Cardiac fibroblast (primary cell): ENCODE results near the gene ARSB.

ENCODE experiments used
- DNase-seq, 2 donors: peaks; one replicate each; pipeline versions ENCODE4 v3.0.0 to v3.0.0-alpha.2; 2010; ENCODE audit warnings: low read depth in 2 of 2
- H3K4me3 ChIP-seq, 2 donors: replicated peaks in 1 of 2; 1 replicate in 1 of 2; 2 replicates in 1 of 2; pipeline ENCODE4 v1.5.1; 2011; ENCODE audit warnings: low read depth in 2 of 2, low read length in 2 of 2, mild to moderate bottlenecking in 2 of 2, moderate library complexity in 1 of 2
- CTCF ChIP-seq: IDR thresholded peaks from one replicate; pipeline ENCODE4 v1.5.1; 2011; ENCODE audit warnings: low read depth, mild to moderate bottlenecking, low read length, inconsistent platforms

The ARSB gene

GRCh38 chr5:78798673-78799029 is 186.5 kb downstream of the ARSB start:
- H3K4me3 ChIP-seq: no peak overlapping the region
- TF ChIP-seq CTCF: no peak
- no peak for DNase-seq

- no peak for TF ChIP-seq CTCF
- H3K4me3 ChIP-seq: no peak overlapping the region
- DNase-seq: peak; percentile 23 to 64
These were observed 187.0 kb downstream of the ARSB start for GRCh38 chr5:78797936-78798672.

DNA sequence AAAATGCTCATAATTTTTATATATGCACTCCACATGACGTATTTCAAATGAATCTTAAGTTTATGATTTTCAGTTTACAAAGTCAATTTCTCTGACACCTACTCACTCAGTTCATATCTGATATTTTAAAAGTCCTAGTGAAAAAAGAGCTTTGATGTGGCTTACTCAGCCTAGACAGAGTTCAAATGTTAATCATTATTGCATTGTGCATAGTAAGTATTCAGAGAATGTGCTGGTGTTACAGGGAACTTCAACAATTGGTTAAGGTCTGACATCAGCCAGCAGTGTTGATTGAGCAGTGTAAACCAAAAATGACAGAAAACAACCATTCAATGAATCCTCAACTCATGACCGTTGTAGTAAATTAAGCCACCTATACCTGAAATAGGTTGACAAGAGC is 189.4 kb downstream of the ARSB start:
- DNase-seq: no peak
- TF ChIP-seq CTCF: no peak
- no peak overlapping the region for H3K4me3 ChIP-seq

DNA sequence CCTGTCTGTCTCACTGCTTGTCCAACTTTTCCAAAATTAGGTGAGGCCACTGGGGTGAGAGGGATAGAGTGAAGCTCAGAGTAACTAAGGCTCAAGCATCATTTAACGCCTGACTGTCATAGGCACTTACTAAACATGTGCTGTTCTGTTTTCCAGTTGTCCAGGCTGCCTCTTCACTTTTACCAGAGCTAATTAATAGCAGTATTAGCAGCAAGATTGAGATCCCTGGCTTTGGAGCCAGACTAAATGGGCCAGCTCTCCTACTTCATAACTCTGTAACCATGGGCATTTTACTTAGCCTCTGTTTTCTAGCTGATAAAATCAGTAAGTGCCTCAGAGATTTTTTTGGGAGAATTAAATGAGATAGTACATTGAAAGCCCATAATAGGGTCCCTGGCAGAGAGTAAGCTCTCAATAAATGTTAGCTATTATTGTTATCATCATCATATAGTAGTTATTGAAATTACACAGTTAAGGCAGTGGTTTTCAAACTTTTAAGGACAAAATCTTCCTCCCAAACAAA is 190.4 kb downstream of the ARSB start:
- H3K4me3 ChIP-seq: no peak overlapping the region
- DNase-seq: no peak
- TF ChIP-seq CTCF: no peak

GRCh38 chr5:78793907-78794662 is 191.0 kb downstream of the ARSB start:
- no peak for TF ChIP-seq CTCF

DNA sequence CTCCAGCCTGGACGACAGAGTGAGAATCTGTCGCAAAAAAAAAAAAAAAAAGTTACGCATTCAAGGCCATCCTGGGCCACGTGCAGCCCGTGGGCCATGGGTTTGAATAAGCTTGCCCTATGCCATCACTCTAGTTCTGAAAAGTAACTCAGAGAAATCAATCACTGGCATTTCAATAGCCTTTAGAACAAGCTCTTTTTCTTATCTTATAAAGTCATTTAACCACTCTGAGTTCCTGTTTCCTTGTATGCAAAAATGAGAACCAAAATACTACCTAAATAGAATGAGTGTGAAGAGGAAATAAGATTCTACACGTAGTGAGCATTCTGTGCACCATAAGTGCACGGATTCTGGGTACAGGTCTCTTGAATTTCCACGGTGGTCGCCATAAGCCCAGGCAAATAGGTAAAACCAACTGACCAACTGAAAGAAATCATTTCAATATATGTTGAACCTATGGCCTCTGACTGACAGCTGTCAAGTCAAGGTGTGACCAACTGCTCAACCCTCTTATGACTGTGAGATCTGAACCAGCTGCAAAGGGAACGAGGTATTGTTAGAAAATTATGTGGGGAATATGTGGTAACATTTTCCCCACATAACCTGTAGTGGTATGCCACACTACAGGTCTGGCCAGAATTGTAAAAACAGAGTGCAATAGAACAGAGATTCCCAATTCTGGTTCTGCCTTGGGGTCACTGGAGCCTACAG is 192.6 kb downstream of the ARSB start:
- no peak overlapping the region for H3K4me3 ChIP-seq
- DNase-seq: no peak
- TF ChIP-seq CTCF: no peak

More at GRCh38 chr5:78793907-78794662, 191.0 kb downstream of the ARSB start:
- DNase-seq: no peak
- H3K4me3 ChIP-seq: no peak overlapping the region
